GM19397 (cell line): Measurements from ENCODE around the gene TRIM17.

Experiments
- ATAC-seq: cut with Tn5 transposase; IDR thresholded peaks from one replicate; pipeline ENCODE4 v1.9.1; 2021; ENCODE audit warnings: mild to moderate bottlenecking, moderate library complexity; ENCODE audit not compliant: unreplicated experiment

TRIM17 gene

DNA sequence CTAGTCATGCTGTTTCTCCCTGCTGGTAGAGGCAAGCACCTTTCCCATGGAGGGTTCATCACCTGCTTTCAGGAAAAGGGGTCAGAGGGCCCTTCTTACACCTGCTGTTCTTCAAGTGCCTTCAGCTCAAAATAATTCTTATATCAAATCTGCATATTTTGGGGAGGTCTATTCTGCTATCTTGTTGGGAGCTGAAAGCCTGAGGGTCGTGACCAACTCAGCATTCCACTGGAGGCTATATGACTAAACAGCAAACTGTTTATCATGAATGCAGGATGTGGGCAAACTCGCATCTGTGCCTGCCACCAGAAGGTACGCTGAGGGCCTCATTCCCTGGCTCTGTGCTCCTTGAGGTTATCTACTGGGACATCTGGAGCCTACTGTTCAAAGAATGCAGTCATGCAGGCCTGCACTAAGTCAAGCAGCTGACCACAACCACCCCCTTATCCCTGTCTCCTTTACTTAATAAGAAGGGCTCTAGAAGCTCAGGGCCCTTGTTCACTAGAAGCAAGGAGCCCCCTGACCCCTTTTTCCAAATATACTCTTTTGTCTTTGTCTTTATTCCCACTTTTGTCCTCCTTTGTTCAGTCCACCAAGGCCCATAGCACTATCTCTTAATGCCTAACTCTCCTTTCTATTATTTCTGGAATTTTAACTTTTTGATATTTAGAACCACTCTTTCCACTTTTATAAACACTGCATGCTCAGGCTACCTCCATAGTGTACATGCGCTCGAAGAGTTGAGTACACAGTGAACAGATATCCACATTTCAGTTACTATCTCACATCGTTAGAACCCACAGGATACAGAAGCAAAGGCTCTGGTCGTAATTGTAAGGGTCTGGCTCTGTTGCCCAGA lies 4.5 kb upstream of the TRIM17 start:
- no peak for ATAC-seq

DNA sequence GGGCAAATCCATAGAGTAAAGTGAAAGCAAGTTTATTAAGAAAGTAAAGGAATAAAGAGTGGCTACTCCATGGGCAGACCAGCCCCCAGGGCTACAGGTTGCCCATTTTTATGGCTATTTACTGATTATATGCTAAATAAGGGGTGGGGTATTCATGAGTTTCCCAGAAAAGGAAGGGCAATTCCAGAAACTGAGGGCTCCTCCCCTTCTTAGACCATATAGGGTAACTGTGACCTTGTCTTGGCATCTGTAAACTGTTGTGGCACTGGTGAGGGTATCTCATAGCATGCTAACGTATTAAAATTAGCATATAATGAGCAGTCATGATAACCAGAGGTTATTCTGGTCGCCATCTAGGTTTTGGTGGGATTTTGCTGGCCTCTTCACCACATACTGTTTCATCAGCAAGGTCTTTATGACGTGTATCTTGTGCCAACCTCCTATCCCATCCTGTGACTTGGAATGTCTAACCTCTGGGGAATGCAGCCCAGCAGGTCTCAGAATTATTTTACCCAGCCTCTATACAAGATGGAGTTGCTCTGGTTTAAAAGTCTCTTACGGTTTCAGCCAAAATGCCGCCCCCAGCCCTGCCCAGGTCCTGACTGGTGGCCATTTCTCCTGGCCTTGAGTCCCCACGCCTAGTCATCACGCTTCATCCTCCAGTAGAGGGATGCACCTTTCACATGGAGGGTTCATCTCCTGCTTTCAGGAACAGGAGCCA lies 982 bp upstream of the TRIM17 start:
- ATAC-seq = no peak

DNA sequence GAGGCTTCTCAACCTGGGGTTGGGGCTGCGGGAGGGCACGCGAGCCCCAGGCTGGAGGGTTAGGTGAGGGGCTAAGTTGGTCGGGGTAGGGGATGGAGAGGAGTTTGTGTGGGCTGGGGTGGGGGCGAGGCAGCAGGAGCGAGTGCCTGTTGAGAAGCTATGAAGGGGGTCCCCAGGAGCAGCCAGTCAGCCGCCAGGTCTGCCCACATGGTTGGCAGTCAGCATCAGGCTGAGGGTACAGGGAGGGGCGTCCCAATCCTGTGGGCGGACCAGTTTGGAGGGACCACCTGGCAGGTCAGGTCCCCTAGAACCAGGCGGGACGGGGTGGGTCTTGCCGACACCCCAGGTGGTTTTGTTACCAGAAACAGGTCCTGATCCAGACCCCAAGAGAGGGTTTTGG lies 400 bp upstream of the TRIM17 start:
- no peak for ATAC-seq

DNA sequence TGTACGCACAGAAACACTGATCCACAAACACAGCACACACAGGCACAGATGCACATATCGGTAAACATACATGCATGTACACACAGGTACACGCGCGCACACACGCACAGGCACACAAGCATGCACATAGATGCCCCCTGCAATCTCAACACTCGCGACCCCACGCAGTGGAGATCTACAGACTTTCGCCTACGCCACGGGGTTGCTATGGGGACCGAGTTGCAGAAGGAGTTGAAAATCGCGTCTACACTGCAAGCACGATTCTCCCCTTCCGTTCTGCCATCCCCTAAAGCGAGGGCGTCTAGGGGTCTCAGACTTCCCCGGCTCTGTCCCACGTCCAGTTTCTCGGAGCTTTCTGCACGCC lies 826 bp downstream of the TRIM17 start:
- no peak for ATAC-seq

DNA sequence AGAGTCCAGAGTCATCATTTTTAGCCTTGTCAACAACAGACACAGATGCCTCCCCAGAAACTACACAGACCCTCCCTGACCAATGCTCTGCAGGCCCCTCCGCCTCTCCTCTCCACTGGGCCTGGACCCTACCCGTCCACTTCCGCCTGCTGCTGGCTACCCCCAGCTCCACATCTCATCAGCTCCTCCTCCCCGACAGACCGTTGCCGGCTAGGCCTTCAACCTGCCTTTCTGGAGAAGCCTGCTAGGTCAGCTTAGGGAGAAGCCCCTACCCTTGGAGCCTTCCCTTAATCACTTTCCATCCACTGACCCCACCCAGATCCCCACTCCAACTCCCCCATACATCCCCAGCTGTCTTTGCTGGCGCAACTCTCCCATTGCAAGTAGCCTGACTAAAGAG lies 1.4 kb downstream of the TRIM17 start:
- ATAC-seq = no peak

DNA sequence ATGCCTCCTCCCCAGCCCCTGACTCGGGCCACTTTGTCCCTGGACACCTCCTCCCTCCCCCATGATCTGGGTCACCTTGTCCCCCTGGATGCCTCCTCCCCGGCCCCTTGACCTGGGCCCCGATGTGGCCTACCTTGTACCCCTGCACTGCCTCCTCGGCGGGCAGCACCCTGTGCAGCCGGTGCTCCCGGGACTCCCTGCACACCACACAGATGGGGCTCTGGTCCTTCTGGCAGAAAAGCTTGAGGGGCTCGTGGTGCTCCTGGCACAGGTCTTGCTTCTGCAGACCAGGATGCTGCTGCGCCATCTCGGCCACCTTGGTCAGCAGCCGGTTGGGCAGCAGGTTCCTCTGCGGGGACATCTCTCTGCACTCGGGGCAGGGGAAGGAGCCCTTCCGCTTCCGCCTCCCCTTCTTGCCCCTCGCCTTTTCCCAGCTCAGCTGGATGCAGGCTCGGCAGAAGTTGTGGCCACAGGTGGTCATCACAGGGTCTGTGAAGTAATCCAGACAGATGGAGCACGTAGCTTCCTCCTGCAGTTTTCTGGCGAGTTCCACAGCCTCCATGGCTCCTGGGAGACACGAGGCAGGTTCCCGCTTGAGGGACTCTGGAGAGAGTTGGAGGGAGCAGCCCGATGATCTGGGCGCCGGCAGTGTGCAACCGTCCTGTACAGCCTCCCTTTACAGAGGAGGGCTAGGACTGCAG lies 2.0 kb downstream of the TRIM17 start:
- no peak for ATAC-seq

DNA sequence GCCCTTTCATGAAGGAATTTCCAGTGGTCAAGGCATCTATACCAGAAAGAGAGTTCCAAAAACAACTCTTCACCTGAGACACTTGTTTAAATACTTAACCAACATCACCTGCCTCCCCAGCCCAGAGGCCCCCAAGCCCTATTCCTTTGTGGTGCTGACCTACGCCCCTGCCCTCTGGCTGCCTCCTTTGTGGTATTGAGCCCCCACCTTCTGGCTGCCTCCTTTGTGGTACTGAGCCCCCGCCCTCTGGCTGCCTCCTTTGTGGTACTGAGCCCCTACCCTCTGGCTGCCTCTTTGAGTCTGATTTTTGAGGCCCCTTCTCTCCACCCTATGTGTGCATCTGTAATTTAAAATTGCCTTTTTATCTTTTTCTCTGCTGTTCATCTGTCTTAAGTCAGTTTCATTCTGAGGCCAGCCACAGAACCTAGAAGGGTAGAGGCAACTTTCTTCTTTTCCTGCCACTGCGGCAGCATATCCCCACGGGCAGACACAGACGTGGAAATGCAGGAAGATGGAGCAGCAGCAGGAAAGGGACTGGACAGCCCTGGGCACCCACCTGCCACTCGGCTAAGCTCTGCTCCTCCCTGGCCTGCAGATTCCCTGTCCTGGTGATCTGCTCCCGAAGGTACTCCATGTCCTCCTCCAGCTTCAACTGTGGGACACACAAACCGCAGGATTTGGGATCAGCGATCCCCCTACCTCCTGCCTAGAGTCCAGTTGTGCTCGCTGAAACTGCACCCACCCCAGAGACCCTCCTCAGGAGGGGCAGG lies 3.2 kb downstream of the TRIM17 start:
- ATAC-seq = no peak

DNA sequence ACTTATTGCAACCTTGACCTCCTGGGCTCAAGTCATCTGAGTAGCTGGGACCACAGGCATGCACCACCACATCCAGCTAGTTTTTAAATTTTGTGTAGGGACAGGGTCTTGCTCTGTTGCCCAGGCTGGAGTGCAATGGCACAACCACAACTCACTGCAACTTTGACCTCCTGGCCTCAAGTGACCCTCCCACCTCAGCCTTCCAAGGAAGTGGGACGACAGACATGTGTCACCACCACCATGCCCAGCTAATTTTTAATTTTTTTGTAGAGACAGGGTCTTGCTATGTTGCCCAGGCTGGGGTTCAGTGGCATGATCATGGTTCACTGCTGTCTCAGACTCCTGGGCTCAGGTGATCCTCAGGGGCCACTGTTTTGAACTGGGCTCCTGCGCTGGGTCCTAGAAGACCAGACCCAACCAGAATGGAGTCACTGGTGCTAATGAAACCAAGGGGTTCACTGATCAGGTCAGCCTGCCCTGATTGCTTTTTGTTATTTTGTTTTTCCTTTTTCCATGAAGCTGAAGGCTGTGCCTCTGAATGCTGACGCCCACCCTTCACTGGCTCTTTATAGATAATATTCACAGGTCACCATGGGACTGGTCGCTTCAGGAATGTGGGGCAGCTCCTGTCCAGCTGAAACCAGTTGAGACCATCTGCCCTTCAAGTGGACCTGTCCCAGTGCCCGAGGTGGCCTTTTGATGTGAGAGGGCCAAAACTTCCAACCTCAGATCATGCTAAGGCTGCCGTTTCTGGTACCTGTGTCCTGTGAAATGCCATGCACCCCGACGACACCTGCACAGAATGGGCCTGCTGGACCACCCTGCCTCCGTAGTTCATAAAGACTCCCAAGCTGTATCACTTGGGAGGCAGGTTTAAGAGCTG lies 4.9 kb downstream of the TRIM17 start:
- ATAC-seq = no peak

DNA sequence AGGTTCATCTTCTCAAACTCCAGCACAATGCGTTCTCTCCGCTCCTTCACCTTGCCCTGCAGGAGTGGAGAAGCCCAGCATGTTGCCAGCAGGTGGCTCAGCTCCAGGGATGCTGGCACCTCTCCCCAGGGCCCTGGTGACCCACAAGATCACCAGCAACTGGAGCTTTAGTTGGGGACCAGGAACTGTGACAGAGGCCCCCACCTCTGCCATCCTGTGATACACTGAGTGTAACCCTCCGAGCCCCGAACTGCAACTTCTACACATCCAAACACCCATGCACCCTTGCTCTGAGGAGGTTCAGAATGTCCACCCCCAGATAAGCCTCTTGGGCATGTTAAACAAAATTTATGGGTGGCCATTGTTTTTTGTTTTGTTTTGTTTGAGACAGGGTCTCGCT lies 5.5 kb downstream of the TRIM17 start:
- no peak for ATAC-seq

DNA sequence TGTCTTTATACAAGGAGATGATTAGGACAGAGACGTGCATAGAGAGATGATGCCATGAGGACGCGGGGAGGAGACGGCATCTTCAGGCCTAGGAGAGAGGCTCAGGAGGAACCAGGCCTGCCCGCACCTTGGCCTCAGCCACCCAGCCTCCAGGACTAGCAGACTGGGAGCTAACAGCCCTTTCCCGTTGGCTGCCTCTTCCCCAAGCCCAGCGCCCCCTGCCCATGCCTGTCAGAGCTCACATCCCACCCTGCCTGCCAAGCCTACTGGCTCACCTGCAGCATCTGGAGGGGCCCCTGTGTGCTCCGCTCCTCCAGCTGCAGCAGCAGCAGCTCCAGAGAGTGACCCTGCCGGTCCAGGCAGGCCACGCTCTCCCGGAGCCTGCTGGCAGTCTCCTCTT lies 6.0 kb downstream of the TRIM17 start:
- no peak for ATAC-seq

DNA sequence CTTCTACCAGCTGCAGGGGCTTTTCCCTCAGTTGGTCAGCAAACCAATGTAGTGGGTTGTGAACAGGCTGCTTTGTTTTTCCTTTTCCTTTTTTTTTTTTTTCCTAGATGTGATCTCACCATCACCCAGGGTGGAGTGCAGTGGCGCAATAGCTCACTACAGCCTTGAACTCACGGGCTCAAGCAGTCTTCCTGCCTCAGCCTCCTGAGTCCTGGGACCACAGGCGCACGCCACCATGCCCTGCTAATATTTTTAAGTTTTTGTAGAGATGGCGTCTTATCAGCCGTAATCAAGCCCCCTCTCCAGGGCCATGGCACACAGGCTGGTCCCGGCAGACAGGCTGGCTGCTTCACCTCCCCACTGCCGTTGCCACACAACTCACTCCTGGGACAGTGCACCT lies 6.6 kb downstream of the TRIM17 start:
- ATAC-seq = no peak

DNA sequence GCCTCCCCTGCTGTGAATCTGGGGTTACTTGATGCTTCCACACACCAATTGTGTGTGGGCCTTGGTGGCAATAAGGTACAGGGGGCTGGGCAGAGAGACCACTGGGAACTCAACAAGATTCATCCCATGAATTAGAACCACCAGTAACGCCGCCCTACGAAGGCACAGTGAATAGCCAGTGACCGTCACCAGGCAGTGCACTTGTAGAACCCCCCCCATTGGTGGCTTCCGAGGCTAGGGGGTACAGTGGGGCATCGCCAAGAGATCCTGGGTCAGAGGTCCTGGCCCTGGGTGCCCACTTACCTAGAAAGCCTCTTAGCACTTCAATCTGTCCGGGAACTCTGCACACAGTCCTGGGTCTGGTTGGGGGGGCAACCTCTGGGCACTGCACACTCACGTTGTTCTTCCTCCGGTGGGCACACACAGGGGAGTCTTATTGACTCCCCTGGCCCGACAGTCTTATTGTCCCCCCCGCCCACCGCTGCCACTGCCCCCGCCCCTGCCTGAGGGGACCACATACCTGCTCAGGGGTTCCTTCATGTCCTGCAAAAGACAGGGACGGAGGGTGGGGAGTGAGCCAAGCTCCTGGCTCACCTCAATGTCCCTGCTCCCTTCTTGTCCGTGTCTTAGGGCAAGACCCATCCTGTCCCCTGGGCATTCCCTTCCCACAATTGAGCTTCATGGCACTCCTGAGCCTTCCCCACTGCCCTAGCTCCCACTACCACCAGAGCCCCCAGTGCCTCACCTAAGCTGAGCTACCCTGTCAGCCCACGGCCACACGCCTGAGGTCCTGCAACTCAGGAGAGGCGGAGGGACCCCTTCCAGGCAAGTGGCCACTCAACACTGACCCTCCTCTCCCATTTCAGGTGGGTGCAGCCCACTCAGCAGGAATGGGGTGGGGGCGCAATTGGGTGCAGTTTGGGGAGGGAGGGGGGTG lies 7.5 kb downstream of the TRIM17 start:
- no peak for ATAC-seq

DNA sequence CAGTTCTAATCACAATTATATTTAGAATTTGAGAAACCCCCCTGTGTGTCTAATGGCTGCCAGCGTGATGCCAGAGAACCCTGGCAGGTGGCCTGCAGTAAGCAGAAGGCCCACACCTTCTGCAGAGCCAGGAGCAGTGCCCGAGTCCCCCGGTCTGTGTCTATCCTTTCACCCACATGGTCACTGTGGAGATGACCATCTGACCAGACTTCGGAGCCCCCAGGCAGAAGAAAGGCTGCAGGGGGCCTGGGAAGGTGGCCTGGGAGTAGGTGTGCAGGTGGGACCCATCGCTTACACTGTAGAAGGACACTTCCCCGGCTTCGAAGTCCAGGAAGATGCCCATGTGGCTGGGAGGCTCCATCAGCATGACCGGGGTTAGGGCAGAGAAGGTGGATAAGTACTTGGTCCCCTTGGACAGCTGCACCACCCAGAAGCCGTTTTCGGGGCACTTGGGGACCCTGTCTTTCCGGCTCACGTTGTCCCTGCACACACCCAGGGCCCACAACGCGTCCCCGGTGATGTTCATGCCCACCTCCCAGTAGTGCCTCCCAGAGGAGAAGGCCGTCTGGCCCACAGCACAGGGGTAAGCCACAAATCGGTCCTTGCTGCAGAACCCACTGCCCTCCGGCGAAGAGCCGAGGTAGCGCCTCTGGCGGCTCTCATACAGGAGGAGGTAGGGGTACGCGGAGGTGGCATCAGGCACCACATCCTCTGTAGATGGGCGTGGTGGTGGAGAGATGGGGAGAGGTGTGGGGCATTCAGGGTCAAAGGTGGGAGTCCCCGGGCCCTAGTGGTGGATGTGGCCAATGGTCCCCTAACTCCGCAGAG lies 8.4 kb downstream of the TRIM17 start:
- no peak for ATAC-seq

DNA sequence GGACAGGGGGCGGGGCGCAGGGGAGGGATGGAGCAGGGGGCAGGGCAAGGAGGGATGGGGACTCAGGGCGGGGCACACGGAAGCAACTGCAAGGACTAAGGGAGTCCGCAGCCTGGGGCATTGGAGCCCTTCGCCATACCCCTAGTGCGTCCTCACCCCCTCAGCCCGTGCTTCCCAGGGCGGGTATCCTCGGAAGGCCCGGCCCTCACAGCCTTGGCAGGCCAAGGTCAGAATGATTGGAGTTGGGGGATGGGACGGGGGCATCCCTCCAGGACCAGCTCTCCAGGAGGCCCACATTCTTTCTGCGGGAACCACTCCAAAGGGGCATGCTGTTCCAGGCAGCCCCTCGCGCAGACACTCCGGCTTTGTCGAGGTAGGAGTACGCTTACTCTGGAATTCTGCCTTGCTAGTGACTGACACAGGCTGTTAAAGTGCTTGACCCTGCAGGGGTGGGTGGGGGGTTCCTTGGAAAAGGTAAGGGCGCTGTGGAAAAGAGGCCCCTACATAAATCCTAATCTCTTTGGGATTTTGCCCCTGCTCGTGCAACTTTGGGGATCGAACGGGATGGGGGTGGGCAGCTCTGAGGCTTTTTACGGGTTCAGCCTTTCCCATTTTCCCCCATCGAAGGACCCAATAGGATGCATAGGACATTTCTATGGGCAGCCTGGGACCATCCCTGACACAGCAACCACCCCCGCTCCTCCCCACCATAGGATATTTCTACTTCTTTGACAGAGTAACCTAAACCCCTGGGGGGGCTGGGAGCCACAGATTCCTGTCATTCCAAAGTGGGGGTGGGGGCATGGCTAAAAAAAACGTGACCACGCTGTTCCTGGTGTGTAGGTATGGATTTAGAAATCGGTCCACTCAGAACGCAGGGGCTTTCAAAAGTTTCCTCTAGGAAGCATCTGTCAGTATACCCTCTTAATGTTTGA lies 9.3 kb downstream of the TRIM17 start:
- no peak for ATAC-seq

DNA sequence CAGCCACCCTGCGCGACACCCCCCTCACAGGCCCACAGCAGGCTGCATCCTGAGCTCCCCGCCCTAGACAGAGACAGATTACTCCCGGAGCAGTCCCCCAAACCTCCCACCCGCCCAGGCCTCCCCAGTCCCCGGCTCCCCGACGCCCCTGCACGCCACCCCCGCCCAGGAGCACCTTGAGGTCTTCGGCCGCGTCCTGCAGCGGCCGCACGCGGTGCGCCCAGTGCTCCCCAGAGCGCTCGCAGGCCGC lies 10.8 kb downstream of the TRIM17 start:
- peak; percentile 2 for ATAC-seq

DNA sequence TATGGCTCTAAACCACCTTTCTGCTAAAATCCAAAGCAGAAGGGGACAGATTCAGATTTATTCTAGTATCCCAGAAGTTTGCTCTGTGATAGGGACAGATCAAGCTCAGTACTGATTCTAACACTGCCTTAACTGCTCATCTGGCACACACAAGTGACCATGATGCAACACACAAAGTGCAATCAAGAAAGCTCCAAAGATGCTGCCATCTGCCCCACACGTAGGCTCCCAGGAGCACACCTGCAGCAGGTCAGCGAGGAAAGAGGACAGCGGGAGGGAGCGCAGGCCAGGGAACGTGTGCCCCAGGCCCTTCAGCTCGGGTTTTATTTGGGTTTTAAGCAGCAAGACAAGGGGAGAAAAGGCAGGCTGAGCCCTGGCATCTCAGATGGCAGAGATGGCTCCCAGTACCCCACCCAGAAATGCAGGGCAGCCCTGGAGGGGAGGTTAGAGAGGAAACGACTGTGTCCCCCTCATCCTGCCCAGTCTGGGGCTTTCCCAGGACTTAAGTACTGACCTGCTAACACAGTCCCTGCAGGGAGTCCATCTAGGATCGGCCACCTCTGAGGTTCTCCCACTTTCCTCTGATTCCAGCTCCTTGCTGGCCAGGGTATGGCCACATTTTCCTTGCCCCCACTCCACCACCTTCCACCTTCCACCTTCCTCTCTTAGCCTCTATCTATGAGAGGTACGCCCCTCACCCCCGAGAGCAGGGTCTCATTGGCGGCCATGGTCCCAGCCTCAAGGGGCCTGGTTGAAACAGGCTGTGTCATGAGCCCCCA lies 11.3 kb downstream of the TRIM17 start:
- ATAC-seq = no peak
